ENCODE measurements around the gene M1AP.

The M1AP gene, protein sequence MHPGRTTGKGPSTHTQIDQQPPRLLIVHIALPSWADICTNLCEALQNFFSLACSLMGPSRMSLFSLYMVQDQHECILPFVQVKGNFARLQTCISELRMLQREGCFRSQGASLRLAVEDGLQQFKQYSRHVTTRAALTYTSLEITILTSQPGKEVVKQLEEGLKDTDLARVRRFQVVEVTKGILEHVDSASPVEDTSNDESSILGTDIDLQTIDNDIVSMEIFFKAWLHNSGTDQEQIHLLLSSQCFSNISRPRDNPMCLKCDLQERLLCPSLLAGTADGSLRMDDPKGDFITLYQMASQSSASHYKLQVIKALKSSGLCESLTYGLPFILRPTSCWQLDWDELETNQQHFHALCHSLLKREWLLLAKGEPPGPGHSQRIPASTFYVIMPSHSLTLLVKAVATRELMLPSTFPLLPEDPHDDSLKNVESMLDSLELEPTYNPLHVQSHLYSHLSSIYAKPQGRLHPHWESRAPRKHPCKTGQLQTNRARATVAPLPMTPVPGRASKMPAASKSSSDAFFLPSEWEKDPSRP

DNA sequence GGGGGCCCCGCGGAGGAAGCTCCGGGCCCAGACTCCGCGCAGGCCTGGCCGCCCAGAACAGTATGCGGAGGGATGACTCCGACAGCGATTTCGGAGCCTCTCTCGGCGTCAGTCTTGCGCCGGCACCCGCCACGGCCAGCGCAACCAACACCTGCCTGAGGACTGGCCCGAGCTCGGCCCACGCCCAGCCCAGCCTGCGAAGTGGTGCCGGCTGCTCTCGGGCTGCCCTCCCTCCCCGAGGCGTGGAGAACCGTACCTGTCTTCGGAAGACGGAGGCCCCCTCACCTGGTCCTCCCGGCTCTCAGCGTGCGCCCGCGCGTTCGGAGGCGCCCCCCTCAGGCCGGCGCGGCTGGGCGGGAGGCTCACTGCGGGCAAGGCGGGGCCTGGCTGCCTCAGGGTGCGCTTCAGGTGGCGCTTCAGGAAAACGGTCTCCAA is at the start of gene M1AP:
M1AP (minus strand) TSS at position 322 of the 435 bp plus-strand sequence. CDS start 8,055 bp downstream, outside the sequence.
- H3K4me2 ChIP-seq (ENCODE audit: insufficient read depth, low read length) = no peak within 1 kb of the TSS
- no peaks in the 10 kb centered on the region for H3K36me3 ChIP-seq (ENCODE audit: insufficient read depth, low read length)
- H3K9me3 ChIP-seq (ENCODE audit: insufficient read depth, low read length, severe bottlenecking) = no peaks in the 10 kb centered on the region
- no peak within 1 kb of the TSS for H3K27ac ChIP-seq (ENCODE audit: low read length)
- H3K4me3 ChIP-seq (ENCODE audit: low read depth in 1 of 2, low read length in 2 of 2) = no peak within 1 kb of the TSS
- H3K79me2 ChIP-seq (ENCODE audit: insufficient read depth, low read length) = no peaks in the 10 kb centered on the region
- no peaks in the 10 kb centered on the region for H3K27me3 ChIP-seq (ENCODE audit: insufficient read depth, low read length, poor library complexity)
- no peak for DNase-seq
- H3K4me1 ChIP-seq (ENCODE audit: insufficient read depth, low read length) = no peaks in the 10 kb centered on the region
- no peak within 1 kb of the TSS for H2AFZ ChIP-seq (ENCODE audit: low read depth, low read length)
- ATAC-seq (ENCODE audit: insufficient read depth, low read depth) = no peak
- no peak within 1 kb of the TSS for H3K9ac ChIP-seq (ENCODE audit: low read depth, low read length)
- H4K20me1 ChIP-seq (ENCODE audit: insufficient read depth, low read length) = no peaks in the 10 kb centered on the region
- no peak for TF ChIP-seq EZH2 (IDR thresholded peaks at IDR 0.05; ENCODE audit: borderline replicate concordance, low read depth, low read length, severe bottlenecking)
- TF ChIP-seq, protein P1, sequence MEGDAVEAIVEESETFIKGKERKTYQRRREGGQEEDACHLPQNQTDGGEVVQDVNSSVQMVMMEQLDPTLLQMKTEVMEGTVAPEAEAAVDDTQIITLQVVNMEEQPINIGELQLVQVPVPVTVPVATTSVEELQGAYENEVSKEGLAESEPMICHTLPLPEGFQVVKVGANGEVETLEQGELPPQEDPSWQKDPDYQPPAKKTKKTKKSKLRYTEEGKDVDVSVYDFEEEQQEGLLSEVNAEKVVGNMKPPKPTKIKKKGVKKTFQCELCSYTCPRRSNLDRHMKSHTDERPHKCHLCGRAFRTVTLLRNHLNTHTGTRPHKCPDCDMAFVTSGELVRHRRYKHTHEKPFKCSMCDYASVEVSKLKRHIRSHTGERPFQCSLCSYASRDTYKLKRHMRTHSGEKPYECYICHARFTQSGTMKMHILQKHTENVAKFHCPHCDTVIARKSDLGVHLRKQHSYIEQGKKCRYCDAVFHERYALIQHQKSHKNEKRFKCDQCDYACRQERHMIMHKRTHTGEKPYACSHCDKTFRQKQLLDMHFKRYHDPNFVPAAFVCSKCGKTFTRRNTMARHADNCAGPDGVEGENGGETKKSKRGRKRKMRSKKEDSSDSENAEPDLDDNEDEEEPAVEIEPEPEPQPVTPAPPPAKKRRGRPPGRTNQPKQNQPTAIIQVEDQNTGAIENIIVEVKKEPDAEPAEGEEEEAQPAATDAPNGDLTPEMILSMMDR (IDR thresholded peaks at IDR 0.05; ENCODE audit: borderline replicate concordance, extremely low read depth, low read length, poor library complexity, severe bottlenecking) = no peak

DNA sequence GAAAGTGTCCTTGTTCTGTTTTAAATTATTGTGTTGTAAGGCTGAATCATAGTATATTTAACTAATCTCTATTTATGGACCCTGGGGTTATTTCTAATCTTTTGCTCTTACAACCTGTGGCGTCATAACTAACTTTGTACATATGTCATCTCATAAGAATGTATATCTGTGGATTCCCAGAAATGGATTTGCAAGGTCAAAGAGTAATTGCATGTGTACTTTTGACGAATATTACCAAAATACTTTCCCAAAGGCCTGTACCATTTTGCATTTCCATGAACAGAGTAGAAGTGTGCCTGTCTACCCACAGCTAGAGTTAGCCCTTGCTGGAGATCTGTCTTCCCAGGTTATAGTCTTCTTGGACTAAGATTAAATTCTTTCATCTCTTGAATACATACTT is 48.7 kb upstream of the M1AP start:
- Histone ChIP-seq H3K9ac (ENCODE audit: low read depth, low read length) (no peak overlapping the region), H3K9me3 (ENCODE audit: insufficient read depth, low read length, severe bottlenecking) (no peaks in the 10 kb centered on the region), H2AFZ (ENCODE audit: low read depth, low read length) (no peak overlapping the region), H3K36me3 (ENCODE audit: insufficient read depth, low read length) (no peaks in the 10 kb centered on the region), H3K4me2 (ENCODE audit: insufficient read depth, low read length) (no peak overlapping the region), H3K4me3 (ENCODE audit: low read depth in 1 of 2, low read length in 2 of 2) (no peak overlapping the region), H3K79me2 (ENCODE audit: insufficient read depth, low read length) (no peaks in the 10 kb centered on the region), H4K20me1 (ENCODE audit: insufficient read depth, low read length) (no peaks in the 10 kb centered on the region), H3K4me1 (ENCODE audit: insufficient read depth, low read length) (no peaks in the 10 kb centered on the region), H3K27ac (ENCODE audit: low read length) (no peak overlapping the region), H3K27me3 (ENCODE audit: insufficient read depth, low read length, poor library complexity) (peaks cover 6% of the 10 kb centered on the region)
- no peak for TF ChIP-seq EZH2 (IDR thresholded peaks at IDR 0.05; ENCODE audit: borderline replicate concordance, low read depth, low read length, severe bottlenecking)
- TF ChIP-seq, protein P1 (IDR thresholded peaks at IDR 0.05; ENCODE audit: borderline replicate concordance, extremely low read depth, low read length, poor library complexity, severe bottlenecking) = no peak
- ATAC-seq (ENCODE audit: insufficient read depth, low read depth) (no peak), DNase-seq (no peak)

DNA sequence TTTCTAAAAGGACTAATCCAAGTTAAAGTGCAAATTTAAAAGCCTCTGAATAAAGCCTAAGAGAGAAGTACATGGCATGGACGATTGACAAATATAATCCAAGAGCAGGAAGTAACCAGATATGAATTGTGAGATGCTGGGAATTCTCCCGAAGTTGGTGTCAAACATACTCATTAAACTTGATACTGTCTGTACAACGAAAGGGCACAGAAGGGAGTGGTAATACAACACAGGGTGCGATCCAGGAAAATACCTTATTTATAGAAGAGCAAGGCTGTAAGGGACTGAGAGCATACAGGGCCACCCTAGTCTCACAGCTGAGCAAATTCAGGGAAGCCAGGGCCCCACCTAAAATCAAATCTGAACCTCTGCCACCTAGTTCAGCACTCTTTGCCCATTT is 47.5 kb upstream of the M1AP start:
- Histone ChIP-seq H2AFZ (ENCODE audit: low read depth, low read length) (no peak overlapping the region), H3K4me1 (ENCODE audit: insufficient read depth, low read length) (no peaks in the 10 kb centered on the region), H3K9ac (ENCODE audit: low read depth, low read length) (no peak overlapping the region), H4K20me1 (ENCODE audit: insufficient read depth, low read length) (no peaks in the 10 kb centered on the region), H3K27ac (ENCODE audit: low read length) (no peak overlapping the region), H3K4me3 (ENCODE audit: low read depth in 1 of 2, low read length in 2 of 2) (no peak overlapping the region), H3K4me2 (ENCODE audit: insufficient read depth, low read length) (no peak overlapping the region), H3K27me3 (ENCODE audit: insufficient read depth, low read length, poor library complexity) (peaks cover 14% of the 10 kb centered on the region), H3K79me2 (ENCODE audit: insufficient read depth, low read length) (no peaks in the 10 kb centered on the region), H3K9me3 (ENCODE audit: insufficient read depth, low read length, severe bottlenecking) (no peaks in the 10 kb centered on the region), H3K36me3 (ENCODE audit: insufficient read depth, low read length) (no peaks in the 10 kb centered on the region)
- ATAC-seq (ENCODE audit: insufficient read depth, low read depth) (no peak), DNase-seq (no peak)
- no peak for TF ChIP-seq EZH2 (IDR thresholded peaks at IDR 0.05; ENCODE audit: borderline replicate concordance, low read depth, low read length, severe bottlenecking)
- TF ChIP-seq, protein P1 (IDR thresholded peaks at IDR 0.05; ENCODE audit: borderline replicate concordance, extremely low read depth, low read length, poor library complexity, severe bottlenecking) = no peak

Measured in DND-41 (cell line).